Activated T-cell treated with anti-CD3 and anti-CD28 coated beads for 4 hours (primary cell): Measurements from ENCODE around the gene TWNK.

Source experiments
- DNase-seq: peaks from one replicate; pipeline ENCODE4 v3.0.0-alpha.2; 2020

The TWNK gene

GRCh38 chr10:100997360-100998182 is 10.2 kb downstream of the TWNK start:
- peak; percentile 55 for DNase-seq

DNA sequence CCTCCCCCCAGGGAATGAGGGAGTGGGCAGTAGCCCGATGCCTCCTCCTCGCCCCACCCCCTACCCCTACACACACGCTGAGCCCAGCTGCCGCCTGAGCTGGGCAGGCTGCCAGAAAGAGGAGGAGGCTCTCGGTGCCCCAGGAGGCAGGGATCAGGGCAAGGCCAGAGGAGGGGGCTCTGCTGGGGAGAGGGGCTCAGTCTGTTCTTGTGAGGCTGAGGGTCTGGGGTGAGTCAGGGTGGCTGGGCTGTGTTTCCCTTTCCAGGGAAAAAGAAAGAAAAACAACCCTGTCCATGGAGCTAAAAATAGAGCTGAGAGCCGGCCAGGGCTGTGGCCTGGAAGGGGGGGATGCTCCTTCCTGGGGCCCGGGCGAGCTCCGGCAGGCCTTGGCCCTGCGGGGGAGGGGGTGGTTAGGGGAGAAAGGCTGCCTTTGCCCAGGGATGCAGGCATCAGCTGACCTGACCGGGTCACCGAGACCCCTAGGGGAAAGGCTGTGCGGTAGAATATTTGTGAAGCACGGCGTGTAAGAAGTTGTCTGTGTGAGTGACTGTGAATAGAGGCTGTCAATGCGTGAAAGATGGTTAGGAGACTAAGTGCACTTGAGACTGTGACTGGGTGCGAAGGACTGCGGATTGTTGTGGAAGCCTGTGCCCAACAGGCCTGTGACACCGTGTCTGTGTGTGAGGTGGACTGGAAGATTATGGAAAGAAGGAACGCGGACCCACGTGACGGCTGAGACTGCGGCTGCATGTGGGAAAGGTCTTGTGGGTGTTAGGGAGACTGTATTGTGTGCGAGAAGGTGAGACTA is 11.0 kb downstream of the TWNK start:
- peak; percentile 43 for DNase-seq

DNA sequence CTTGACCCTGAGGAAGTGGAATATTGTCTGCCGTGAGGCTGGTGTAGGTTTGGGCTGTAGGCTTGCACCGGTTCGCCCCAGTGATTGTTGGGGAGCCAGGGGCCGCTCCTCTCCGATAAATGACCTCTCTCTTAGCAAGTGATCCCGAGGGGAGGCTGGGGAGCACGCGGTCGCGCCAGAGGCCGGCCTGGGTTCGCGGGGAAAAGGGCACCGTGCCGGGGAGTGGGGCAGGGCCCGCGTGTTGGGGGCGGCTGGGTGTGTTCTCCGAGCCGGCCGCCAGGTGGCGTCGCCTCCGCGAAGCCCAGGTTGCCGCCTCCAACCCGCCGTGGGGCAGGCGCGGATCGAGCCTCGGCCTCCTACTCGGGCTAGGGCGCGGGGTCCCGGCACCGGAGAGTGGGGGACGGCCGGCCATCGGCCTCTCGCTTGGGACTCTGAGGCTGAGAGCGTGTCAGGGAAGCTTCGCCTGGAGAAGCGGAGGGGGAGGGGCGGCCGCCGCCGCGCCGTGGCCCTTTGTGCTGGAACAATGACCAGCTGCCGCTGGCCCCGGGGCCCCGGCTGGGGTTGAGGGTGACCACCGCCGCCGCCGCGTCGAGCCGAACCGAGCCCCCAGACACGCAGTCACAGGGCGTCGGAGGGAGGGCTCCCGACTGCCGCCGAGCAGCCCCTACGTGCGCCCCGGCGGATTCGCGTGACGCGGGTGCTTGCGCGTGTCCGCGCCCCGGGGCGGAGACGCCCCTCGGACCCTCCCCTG is 11.8 kb downstream of the TWNK start:
- peak; percentile 72 for DNase-seq

DNA sequence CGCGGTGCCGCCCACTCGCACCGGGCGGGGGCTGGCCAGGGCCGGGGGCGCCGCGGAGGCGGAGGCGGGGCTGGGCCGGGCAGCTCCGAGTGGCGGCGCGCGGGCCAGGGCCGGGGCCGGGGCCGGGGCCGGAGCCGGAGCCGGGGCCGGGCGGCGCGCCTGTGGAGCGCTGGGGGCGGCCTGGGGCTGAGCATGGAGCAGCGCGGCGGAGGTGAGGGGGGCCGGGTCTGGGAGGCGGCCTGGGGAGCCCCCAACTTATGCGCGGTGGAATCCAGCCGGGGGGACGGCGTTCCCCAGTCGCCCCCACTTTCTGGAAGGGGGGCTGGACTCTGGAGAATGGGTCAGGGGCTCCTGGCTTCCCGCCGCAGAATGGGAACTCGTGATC is 12.4 kb downstream of the TWNK start, which contains the start of gene LZTS2:
LZTS2 (plus strand) TSS at position 67 of the 385 bp plus-strand sequence. CDS start 2,731 bp downstream, outside the sequence.
- no peak for DNase-seq

DNA sequence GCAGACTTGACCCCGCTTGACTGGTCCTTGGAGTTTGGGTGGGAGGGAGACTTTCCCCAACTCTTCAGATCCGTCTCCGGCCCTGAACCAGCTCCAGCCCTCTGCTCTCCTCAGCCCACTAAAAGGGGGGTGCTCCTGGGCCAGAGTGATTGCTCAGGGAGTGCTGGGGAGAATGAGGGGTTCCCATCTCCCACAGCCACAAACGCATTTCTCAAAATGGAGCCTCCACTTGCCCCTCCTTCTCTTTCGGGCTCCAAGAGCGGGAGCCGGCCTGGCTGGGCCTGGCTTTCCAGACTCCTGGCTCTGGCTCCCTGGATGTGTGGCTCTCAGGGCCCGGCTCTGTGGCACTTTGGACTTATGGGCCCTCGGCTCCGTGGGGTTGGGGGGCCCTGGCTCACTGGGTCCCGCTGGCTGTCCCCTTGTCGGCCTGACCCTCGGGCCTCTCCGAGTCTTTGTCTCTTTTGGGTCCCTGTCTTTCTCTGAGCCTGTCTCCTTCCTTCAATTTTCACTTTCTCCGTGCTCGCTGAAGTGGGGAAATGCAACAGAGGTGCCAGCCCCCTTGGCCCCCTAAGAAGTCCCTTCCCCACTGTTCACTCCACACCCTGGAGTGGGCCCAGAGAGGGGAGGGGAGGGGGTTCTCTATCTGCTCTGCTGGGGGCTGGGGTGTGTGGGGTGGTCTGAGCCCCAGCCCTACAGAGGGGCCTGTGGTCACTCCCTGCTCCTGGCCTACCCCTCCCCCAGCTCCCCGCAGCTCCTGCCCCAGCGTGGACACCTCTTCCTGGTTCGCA is 13.0 kb downstream of the TWNK start:
- no peak for DNase-seq

DNA sequence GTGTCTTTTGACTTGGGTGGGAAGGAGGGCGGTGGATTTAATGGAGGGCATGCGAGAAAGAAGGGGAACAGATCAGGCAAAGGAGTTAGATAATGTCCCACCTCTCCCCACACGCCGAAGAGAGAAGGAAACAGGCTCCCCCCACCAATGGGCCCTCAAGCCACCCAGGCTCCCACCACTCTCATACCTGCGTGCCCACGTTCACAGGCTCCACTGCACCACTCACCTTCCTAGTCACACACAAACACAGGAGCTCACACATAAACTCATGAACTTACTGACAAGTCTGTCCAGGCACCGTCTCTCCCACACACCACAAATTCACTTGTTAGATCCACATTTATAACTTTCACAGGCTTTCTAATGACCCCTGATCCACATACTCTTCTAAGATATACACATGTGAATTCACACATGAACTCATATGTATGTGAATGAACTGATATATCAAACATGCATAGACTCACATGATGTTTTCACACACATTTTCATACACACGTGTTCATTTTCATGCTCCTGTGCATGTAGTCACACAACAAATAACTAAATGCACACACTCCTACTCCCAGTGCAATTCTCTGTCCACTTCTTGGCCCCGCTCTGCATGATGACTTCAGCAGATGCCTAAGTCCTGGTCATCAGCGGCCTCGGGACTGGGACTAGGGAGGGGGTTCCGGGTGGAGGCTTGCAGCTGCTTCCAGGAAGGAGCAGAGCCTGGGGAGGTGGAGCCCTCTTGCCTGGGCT is 13.7 kb downstream of the TWNK start:
- no peak for DNase-seq

GRCh38 chr10:101001659-101002035 is 14.3 kb downstream of the TWNK start:
- no peak for DNase-seq

- no peak for DNase-seq
Observed at GRCh38 chr10:101002456-101002855, 15.1 kb downstream of the TWNK start.

DNA sequence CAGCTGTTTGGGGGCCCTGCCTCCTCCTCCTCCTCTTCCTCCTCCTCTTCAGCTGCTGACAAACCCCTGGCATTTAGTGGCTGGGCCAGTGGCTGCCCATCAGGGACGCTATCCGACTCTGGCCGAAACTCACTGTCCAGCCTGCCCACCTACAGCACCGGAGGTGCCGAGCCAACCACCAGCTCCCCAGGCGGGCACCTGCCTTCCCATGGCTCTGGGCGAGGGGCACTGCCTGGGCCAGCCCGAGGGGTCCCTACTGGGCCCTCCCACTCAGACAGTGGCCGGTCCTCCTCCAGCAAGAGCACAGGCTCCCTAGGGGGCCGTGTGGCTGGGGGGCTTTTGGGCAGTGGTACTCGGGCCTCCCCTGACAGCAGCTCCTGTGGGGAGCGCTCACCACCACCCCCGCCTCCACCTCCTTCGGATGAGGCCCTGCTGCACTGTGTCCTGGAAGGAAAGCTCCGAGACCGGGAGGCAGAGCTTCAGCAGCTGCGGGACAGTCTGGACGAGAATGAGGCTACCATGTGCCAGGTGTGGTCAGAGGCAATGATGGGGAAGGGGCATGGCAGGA is 16.4 kb downstream of the TWNK start:
- no peak for DNase-seq

DNA sequence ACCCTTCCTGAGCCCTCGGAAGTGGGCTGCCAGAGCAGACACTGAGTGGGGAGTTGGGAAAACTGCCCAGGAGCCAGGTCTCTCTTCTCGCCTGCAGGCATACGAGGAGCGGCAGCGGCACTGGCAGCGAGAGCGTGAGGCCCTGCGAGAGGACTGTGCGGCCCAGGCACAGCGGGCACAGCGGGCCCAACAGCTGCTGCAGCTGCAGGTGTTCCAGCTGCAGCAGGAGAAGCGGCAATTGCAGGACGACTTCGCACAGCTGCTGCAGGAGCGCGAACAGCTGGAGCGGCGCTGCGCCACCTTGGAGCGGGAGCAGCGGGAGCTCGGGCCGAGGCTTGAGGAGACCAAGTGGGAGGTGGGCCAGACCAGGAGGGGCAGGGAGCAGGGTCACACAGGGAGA is 18.0 kb downstream of the TWNK start:
- no peak for DNase-seq

GRCh38 chr10:101005869-101006567 is 18.7 kb downstream of the TWNK start:
- no peak for DNase-seq

GRCh38 chr10:101006593-101007098 is 19.3 kb downstream of the TWNK start:
- DNase-seq: no peak

DNA sequence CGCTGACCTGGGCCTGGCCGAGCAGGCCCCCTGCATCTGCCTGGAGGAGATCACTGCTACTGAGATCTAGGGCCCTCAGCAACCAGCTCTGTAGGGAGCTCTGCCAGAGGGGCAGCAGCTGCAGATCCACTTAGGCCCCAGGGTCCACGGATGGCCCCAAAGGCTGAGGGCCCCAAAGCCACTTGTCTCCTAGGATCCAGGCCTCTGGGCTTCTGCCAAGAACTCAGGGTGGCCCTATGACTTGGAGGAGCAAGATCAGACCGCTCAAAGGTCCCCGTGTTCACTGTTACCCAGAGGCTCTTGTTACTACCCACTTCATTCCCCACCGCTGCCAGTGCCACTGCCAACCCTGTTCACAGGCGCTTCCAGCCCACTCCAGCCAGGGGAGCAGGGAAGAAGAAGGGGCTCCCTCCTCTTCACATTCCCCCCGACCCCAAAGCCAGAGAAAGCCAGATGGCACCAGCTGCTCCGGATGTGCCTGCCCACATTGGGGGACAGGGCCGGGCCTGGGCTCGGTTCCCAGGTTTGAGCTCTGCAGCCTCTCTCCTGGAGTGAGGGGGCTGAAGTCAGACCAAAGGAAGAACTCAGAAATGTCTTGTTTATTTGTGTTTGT is 19.9 kb downstream of the TWNK start:
- DNase-seq: no peak

- DNase-seq: no peak
Observed at GRCh38 chr10:101007915-101008822, 20.8 kb downstream of the TWNK start.

DNA sequence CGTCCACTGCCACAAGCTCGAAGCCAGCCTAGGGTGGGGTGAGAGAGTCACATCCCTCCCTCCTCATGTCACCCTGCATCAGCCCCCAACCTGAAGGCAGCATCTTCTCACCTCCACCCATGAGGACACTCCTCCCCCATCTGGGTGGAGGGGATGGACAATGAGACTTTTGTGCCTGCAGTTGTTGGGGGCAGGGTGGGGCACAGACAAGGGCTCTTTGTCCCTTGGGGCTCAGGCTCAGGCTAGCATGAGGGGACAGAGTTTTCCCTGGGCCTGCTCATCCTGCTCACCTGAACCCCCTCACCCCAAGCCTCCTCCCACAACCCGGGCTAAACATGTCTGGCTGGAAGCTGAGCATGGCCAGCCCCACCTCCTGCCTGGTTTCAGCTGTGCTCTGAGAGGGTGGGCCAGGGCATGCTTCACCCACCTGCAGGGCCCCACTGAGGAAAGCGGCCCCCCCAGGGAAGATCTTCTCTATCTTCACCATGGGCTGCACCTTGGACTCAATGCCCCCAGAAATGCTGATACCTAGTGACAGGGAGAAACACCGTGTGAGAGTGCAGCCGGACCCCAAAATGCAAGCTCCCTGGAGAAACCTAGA is 21.6 kb downstream of the TWNK start:
- DNase-seq: no peak

DNA sequence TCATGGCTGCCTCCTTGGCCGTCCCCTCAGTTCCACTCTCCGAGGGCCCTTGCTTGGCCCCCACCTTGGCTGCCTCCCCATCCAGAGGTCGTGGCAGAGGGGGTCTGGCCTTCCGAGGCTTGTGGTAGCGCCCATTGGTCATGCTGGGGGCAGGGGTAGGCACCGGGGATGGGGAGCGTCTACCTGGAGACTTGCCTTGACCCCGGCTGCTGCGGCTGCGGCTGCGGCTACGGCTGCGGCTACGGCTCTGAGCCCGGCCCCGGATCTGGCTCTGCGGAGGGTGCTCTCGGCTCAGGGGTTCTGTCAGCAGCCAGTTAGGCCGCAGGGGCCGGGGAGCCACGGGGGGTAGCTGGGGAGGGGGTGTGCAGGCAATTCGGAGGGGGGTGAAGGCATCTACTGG is 23.0 kb downstream of the TWNK start:
- DNase-seq: no peak

DNA sequence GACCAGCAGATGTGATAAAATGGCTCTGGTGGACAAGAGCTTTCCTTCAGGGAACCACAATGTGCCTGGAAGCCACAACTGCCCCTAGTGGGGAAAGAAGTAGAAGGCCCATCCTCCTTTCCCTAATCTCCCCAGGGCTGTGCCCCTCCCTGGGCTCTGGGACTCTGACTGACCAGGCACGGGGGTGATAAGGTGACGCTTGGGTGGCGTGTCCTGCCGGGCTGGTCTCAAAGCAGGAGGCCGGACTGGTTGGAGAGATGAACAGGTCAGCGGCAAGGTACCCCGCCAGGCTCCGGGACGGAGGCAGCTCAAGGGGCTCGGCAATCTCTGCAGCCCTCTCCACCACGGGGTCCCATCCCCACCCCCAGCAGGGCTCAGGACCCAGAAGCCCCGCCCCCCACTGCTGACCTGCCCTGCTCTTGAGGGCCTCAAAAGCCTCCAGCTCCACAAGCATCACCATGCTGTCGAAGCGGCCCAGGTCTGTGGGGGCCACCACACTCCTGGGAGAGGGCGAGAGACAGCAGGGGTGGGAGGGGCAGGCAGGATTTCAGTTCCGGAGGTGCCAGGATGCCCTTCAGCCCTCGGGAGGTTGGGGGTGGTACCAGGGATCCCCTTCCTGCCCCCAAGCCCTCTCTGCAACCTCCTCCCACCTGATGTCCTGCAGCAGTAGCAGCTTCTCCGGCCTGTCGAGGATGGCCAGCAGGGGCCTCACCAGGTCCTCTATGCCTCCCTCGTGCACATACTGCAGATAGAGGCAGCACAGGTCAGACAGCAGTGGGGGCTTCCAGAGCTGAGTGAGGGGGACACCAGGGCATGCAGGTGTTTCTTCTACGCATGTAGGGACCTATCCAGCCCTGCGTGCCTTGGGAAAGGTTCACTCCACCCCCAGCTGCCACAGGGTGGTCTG is 24.4 kb downstream of the TWNK start:
- no peak for DNase-seq
